C4-2B (cell line): Measurements from ENCODE around the gene SYCE3.

ENCODE experiments used
- CTCF ChIP-seq: fragments of 450-650 bp; conservative IDR thresholded peaks from 2 replicates; pipeline ENCODE4 v1.5.1; 2017; ENCODE audit warnings: mild to moderate bottlenecking
- ZFX ChIP-seq: fragments of 450-650 bp; IDR thresholded peaks from 2 replicates; pipeline ENCODE4 v1.6.1; 2017

GRCh38 chr22:50600967-50601668 is 38.4 kb upstream of the SYCE3 start:
- no peak for TF ChIP-seq CTCF
- TF ChIP-seq ZFX, result peak; percentile 56; the same call in 1 of the 2 replicates
